ENCODE results near the gene KCNAB1. TPM values are rescaled to one million over a fixed set of nuclear protein-coding genes. Genes with fewer than 3 reads are reported as not detected.
A peak's percentile ranks its signal among the peaks of the same experiment; 100 is the strongest.
"Not testable (repeated sequence)": the region's sequence is repeated elsewhere in the genome, so short reads cannot be mapped to it uniquely, and the experiment has no call there.

KCNAB1 gene
- total RNA-seq, 2 experiments from 2014 or later: 0.09 TPM; not detected in 1

- H3K27me3 Mint-ChIP-seq: no peaks in the 10 kb centered on the region
- ATAC-seq (ENCODE audit: low read depth) (peak; percentile 100), DNase-seq (peak; percentile 98)
- H3K27ac Mint-ChIP-seq: peak within 1 kb of the TSS; percentile 89
- POLR2A ChIA-PET: interaction anchor here (0.6 to 4.0 kb wide), 14 partner anchors 12 to 620 kb away, joined by 3 to 37 read pairs (median 4); partner anchors contain the start of gene TIPARP
- peaks cover 23% of the 10 kb centered on the region for H3K36me3 Mint-ChIP-seq
- H3K4me3 Mint-ChIP-seq: peak within 1 kb of the TSS; percentile 93
- peaks cover 32% of the 10 kb centered on the region for H3K4me1 Mint-ChIP-seq
- H3K9me3 Mint-ChIP-seq: no peaks in the 10 kb centered on the region
These were observed 434.7 kb downstream of the KCNAB1 start, which contains the start of gene SSR3 for GRCh38 chr3:156554842-156555687. Gene SSR3 (minus strand): TSS chr3:156555117. CDS start chr3:156555089, 28 bp downstream.

DNA sequence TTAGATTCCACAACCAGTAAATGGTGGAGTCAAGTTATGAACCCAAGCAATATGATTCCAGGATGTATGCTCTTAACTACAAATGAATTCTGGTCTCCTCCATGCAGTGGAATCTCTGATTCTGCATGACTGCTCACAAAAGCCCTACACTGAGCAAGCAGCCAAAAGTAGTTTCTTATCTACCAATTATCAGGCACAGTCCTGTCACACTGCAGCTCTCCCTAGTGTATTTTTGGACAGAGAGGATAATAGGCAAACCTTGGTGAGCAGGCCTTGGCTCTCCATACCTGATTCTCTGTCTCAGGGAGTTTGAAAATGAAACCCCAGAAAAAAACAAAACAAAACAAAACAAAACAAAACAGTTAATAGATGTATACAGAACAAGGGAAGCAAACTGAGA is 438.0 kb downstream of the KCNAB1 start:
- no peak overlapping the region for H3K27ac Mint-ChIP-seq
- ATAC-seq (ENCODE audit: low read depth) (no peak), DNase-seq (no peak)
- peaks cover 4% of the 10 kb centered on the region for H3K27me3 Mint-ChIP-seq
- no peaks in the 10 kb centered on the region for H3K36me3 Mint-ChIP-seq
- POLR2A ChIA-PET: interaction anchor here (0.7 kb wide), 1 partner anchor 78 kb away, joined by 4 read pairs; no protein-coding TSS in a partner anchor
- H3K4me1 Mint-ChIP-seq: peaks cover 20% of the 10 kb centered on the region
- no peak overlapping the region for H3K4me3 Mint-ChIP-seq
- H3K9me3 Mint-ChIP-seq: no peaks in the 10 kb centered on the region

DNA sequence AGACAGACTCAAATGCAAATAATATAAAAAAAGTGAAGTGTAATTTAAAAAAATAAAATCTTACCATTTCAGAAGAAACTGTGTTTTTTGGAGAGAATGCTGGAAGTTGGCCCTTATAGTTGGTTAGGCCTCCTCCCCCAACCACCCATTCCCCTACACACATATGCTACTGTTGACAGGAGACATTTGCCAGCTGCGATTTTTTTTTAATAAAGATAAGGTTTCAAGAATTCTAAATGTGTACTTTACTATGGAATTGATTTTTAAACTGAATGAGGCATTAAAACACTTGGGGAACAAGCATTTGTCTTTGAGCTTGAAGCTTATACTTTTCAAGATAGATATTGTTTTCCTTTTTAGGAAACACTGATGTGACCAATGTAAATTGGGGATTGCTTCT is 438.9 kb downstream of the KCNAB1 start:
- Mint-ChIP-seq H3K9me3 (no peaks in the 10 kb centered on the region), H3K4me3 (no peak overlapping the region), H3K4me1 (peaks cover 18% of the 10 kb centered on the region), H3K36me3 (no peaks in the 10 kb centered on the region), H3K27me3 (peaks cover 13% of the 10 kb centered on the region), H3K27ac (no peak overlapping the region)
- no peak for ATAC-seq (ENCODE audit: low read depth)
- no peak for DNase-seq
- POLR2A ChIA-PET: interaction anchor here (0.7 kb wide), 1 partner anchor 77 kb away, joined by 4 read pairs; no protein-coding TSS in a partner anchor

DNA sequence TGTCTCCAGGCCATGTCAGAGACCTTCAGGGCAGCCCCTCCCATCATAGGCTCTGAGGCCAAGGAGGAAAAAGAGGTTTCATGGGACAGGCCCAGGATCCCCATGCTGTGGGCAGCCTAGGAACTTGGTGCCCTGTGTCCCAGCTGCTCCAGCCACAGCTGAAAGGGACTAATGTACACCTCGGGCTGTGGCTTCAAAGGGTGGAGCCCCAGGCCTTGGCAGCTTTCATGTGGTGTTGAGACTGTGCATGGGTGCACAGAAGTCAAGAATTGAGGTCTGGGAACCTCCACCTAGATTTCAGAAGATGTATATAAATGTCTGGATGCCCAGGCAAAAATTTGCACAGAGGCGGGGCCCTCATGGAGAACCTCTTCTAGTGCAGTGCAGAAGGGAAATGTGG is 441.2 kb downstream of the KCNAB1 start:
- DNase-seq (no peak), ATAC-seq (ENCODE audit: low read depth) (no peak)
- Mint-ChIP-seq H3K4me3 (no peak overlapping the region), H3K27ac (no peak overlapping the region), H3K4me1 (peaks cover 11% of the 10 kb centered on the region), H3K27me3 (peaks cover 17% of the 10 kb centered on the region), H3K36me3 (no peaks in the 10 kb centered on the region), H3K9me3 (no peaks in the 10 kb centered on the region)
- POLR2A ChIA-PET: no interaction called here

DNA sequence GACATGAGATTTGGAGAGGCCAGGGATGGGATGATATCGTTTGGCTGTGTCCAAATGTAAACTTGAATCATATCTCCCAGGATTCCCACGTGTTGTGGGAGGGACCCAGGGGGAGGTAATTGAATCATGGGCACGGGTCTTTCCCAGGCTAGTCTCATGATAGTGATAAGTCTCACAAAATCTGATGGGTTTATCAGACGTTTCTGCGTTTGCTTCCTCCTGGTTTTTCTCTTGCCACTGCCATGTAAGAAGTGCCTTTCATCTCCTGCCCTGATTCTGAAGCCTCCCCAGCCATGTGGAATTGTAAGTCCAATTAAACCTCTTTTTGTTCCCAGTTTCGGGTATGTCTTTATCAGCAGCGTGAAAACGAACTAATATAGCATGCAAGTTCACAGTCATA is 442.1 kb downstream of the KCNAB1 start:
- H3K27ac Mint-ChIP-seq; H3K4me3 Mint-ChIP-seq; ATAC-seq (ENCODE audit: low read depth); H3K9me3 Mint-ChIP-seq; H3K36me3 Mint-ChIP-seq; DNase-seq; POLR2A ChIA-PET: not testable (repeated sequence)
- peaks cover 17% of the 10 kb centered on the region for H3K27me3 Mint-ChIP-seq
- peaks cover 11% of the 10 kb centered on the region for H3K4me1 Mint-ChIP-seq

DNA sequence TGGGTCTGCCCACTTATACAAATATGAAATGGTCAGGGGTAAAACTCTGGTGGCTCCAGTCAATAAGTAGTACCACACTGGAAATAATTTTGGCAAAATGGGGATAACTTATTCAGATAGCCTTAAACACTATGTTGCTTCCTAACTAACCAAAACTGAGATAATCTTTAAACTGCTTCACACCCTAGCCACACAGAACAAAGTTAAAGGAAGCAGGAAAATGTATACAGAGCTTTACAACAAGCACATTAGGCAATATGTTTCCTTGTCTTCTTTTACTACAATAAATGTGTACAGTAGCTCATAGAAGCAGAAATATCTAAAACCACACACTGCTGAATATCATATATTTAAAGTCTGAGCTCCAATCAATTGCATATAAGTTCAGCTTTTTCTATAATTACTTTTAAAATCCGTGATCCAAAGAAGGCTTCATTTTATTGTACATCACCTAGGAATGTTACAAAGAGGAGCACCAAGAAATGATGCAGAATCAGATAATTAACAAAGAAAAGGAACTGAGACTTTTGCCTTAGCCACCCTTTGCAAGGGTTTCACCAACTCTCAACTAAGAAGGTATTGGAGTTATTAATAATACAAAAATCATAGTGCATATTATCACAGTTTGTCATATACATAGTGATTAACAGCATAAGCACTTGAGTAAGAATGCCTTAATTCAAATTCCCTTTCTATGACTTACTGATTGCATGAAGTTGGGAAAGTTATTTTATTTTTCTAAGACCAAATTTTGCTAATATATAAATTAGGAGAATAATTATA is 443.7 kb downstream of the KCNAB1 start:
- ATAC-seq (ENCODE audit: low read depth) (no peak), DNase-seq (no peak)
- Mint-ChIP-seq H3K4me3 (no peak overlapping the region), H3K27ac (no peak overlapping the region), H3K27me3 (peaks cover 17% of the 10 kb centered on the region), H3K9me3 (peaks cover 4% of the 10 kb centered on the region), H3K4me1 (peaks cover 11% of the 10 kb centered on the region), H3K36me3 (no peaks in the 10 kb centered on the region)
- POLR2A ChIA-PET: interaction anchor here (1.1 kb wide), 1 partner anchor 111 kb away, joined by 3 read pairs; no protein-coding TSS in a partner anchor

DNA sequence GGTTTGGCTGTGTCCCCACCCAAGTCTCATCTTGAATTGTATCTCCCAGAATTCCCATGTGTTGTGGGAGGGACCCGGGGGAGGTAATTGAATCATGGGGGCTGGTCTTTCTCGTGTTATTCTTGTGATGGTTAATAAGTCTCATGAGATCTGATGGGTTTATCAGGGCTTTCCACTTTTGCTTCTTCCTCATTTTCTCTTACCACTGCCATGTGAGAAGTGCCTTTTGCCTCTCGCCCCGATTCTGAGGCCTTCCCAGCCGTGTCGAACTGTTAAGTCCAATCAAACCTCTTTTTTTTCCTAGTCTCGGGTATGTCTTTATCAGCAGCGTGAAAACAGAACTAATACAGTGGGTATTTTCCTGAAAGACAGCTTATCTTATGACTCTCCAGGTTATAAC is 448.6 kb downstream of the KCNAB1 start:
- H3K4me3 Mint-ChIP-seq, H3K27ac Mint-ChIP-seq, POLR2A ChIA-PET: not testable (repeated sequence)

GRCh38 chr3:156569881-156570280 is 449.5 kb downstream of the KCNAB1 start:
- H3K9me3 Mint-ChIP-seq; ATAC-seq (ENCODE audit: low read depth); DNase-seq; H3K4me1 Mint-ChIP-seq; POLR2A ChIA-PET; H3K36me3 Mint-ChIP-seq; H3K4me3 Mint-ChIP-seq; H3K27ac Mint-ChIP-seq: not testable (repeated sequence)
- H3K27me3 Mint-ChIP-seq: peaks cover 23% of the 10 kb centered on the region

More for the DNA sequence above, 448.6 kb downstream of the KCNAB1 start:
- not testable (repeated sequence) for DNase-seq; H3K9me3 Mint-ChIP-seq; ATAC-seq (ENCODE audit: low read depth); H3K4me1 Mint-ChIP-seq; H3K36me3 Mint-ChIP-seq
- peaks cover 19% of the 10 kb centered on the region for H3K27me3 Mint-ChIP-seq

- Mint-ChIP-seq H3K4me3 (no peak overlapping the region), H3K27ac (no peak overlapping the region)
- no peak for ATAC-seq (ENCODE audit: low read depth)
These were observed 455.3 kb downstream of the KCNAB1 start for GRCh38 chr3:156575641-156576040.

DNA sequence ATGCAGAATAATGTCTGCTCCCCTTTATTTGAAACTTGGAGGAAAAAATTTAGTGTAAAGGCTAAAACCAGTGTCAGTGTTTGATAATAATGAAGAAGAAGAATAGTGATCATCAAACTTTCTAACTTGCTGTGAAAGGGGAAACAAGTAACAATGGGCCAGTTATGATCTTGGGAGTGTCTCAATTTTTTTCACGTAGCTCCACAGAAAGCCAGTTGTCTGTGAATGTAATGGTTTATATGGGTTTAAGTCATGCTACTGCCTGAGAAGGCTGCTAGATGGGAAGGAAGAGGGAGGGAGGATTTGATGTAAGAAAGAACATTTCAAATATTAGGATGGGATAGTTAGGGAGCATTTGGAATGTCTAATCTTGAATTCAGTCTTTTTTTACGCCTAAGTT is 455.7 kb downstream of the KCNAB1 start:
- Mint-ChIP-seq H3K27me3 (peaks cover 25% of the 10 kb centered on the region), H3K27ac (no peak overlapping the region), H3K4me3 (no peak overlapping the region), H3K36me3 (no peaks in the 10 kb centered on the region), H3K4me1 (no peaks in the 10 kb centered on the region), H3K9me3 (no peaks in the 10 kb centered on the region)
- POLR2A ChIA-PET: no interaction called here
- ATAC-seq (ENCODE audit: low read depth) (no peak), DNase-seq (no peak)

More at GRCh38 chr3:156575641-156576040, 455.3 kb downstream of the KCNAB1 start:
- Mint-ChIP-seq H3K4me1 (no peaks in the 10 kb centered on the region), H3K27me3 (peaks cover 25% of the 10 kb centered on the region), H3K36me3 (no peaks in the 10 kb centered on the region), H3K9me3 (no peaks in the 10 kb centered on the region)
- POLR2A ChIA-PET: no interaction called here
- no peak for DNase-seq

DNA sequence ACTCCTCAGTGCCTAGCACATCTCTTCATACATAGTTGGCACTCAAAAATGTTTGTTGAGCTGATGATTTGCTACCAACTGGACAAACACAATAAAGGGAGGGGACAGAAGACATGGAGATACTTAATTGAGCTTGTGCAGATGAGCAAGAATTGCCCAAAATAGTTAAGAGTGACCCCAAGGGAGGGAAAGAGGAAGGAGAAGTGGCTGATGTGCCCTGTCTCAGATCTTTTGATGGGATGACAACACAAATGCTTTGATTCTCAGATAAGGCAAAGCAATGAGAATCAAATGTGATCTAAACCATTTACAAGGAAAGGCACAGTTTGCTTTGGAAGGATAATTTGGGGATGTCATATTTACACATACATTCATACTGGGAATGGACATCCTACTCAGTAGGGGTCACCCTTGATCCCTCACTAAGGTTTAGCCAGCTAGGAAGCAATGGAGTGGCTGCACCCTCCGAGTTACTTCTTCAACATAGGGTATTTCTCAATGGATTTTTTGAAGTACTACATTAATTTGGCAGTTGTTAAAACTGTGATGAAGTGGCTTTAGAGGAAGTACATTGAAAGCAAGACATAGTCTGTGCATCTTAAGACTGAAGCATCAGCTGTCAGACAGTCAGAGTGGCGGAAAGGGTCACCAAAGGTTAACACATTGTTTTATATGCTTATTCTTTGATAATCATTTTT is 456.4 kb downstream of the KCNAB1 start:
- peaks cover 23% of the 10 kb centered on the region for H3K27me3 Mint-ChIP-seq
- H3K9me3 Mint-ChIP-seq: peaks cover under 1% of the 10 kb centered on the region
- no peak for DNase-seq
- no peaks in the 10 kb centered on the region for H3K4me1 Mint-ChIP-seq
- POLR2A ChIA-PET: no interaction called here
- peaks cover 1% of the 10 kb centered on the region for H3K36me3 Mint-ChIP-seq
- no peak overlapping the region for H3K27ac Mint-ChIP-seq
- no peak for ATAC-seq (ENCODE audit: low read depth)
- no peak overlapping the region for H3K4me3 Mint-ChIP-seq

DNA sequence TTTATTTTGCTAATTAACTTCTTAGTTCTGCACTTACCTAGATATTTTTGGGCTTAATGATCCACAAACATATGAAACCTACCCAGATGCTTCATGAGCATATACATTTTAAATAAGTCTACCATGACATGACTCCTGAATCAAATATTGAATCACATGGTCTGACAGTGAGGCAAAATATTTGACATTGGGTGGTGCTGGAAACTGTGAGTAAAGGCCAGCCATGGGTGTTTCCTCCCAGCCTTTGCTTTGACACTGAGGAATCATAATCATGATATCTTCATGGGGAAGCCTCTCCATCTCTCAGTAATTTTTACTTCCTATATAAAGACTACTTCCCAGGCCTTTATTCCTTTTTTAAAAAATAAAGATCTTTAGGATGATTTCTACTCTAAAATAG is 457.4 kb downstream of the KCNAB1 start:
- no peaks in the 10 kb centered on the region for H3K4me1 Mint-ChIP-seq
- H3K36me3 Mint-ChIP-seq: peaks cover 2% of the 10 kb centered on the region
- peaks cover 17% of the 10 kb centered on the region for H3K27me3 Mint-ChIP-seq
- ATAC-seq (ENCODE audit: low read depth) (no peak), DNase-seq (no peak)
- no peak overlapping the region for H3K27ac Mint-ChIP-seq
- H3K4me3 Mint-ChIP-seq: no peak overlapping the region
- peaks cover 2% of the 10 kb centered on the region for H3K9me3 Mint-ChIP-seq
- POLR2A ChIA-PET: no interaction called here

GRCh38 chr3:156579427-156579851 is 459.1 kb downstream of the KCNAB1 start:
- peaks cover 8% of the 10 kb centered on the region for H3K27me3 Mint-ChIP-seq
- H3K4me1 Mint-ChIP-seq: peaks cover 4% of the 10 kb centered on the region
- ATAC-seq (ENCODE audit: low read depth): no peak
- no peak overlapping the region for H3K27ac Mint-ChIP-seq
- peaks cover 2% of the 10 kb centered on the region for H3K36me3 Mint-ChIP-seq
- H3K9me3 Mint-ChIP-seq: peaks cover 2% of the 10 kb centered on the region
- no peak overlapping the region for H3K4me3 Mint-ChIP-seq
- POLR2A ChIA-PET: interaction anchor here (0.5 kb wide), 1 partner anchor 217 kb away, joined by 4 read pairs; no protein-coding TSS in a partner anchor
- DNase-seq: no peak
